AG04449 (cell line): ENCODE data around the gene OR52E8.

Experiments
- CTCF ChIA-PET: fragments of 350-600 bp; formaldehyde crosslinking; extraction: SDS; loops from one replicate; lab custom pipeline; 2021; ENCODE audit warnings: antibody characterized with exemption; lab: Yijun Ruan, JAX
- POLR2A ChIA-PET: fragments of 400-600, 350-600 bp; formaldehyde crosslinking; extraction: SDS; loops from one replicate; lab custom pipeline; 2020; ENCODE audit warnings: antibody characterized with exemption, inconsistent platforms; lab: Yijun Ruan, JAX
- DNase-seq: peaks from one replicate; pipeline ENCODE4 v3.0.0-alpha.2; 2010; ENCODE audit warnings: low read depth, low spot score
- H3K4me3 ChIP-seq: 2 replicates; pipeline ENCODE4 v1.5.1; 2011; ENCODE audit warnings: low read depth, mild to moderate bottlenecking, control low read depth, low read length
- CTCF ChIP-seq: IDR thresholded peaks from one replicate; pipeline ENCODE4 v1.5.1; 2011; ENCODE audit warnings: mild to moderate bottlenecking, moderate library complexity, low read length, control low read depth, inconsistent platforms; ENCODE audit not compliant: insufficient read depth; ENCODE audit errors: missing control alignments

The OR52E8 gene

GRCh38 chr11:5857590-5857989, at the start of gene OR52E8:
OR52E8 (minus strand) TSS chr11:5857690; CDS start chr11:5857690, 0 bp downstream.
- ChIA-PET CTCF (no interaction called here), POLR2A (no interaction called here)
- no peak for DNase-seq
- no peak for TF ChIP-seq CTCF
- H3K4me3 ChIP-seq = no peak within 1 kb of the TSS

DNA sequence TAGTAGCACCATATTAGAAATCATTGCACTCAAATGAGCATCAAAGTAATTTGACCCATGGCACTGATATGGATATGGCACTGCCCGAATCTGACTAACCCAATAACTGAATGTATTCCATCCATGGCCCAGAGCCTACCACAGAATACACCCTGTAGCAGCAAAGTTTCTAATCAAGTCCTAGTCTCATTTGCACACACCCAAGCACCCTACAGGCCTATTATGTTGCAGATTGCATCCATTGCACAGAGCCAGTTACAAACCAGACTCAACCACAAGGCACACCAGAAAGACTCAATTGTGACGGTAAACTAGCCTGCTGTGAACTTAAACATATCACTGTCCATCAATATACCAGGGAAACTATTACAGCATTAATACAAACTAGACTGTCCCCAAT, 42.0 kb upstream of the OR52E8 start:
- POLR2A ChIA-PET = no interaction called here

DNA sequence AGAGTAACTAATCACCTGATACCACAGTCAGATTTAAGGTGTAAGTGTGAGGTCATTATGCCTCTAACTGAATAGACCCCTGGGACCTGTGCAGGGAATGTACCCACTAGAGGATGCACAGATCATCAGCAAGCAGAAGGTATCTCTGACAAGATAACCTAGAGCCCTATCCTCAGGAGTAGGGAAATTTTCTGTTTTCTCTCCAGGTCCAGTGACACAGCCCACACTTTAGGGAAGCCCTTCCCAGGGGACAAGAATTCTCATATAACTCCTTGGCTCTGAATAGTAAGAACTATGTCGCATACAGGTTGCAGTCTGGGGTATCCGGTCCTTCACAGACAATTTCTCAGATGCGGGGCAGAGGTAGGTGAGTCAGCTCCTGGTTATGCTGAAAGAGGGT, 35.4 kb upstream of the OR52E8 start, which contains the start of gene OR52E5:
Gene OR52E5 (plus strand): TSS at position 301 of the 400 bp plus-strand sequence. CDS start 7,569 bp downstream, outside the sequence.
- POLR2A ChIA-PET = no interaction called here
- TF ChIP-seq CTCF = no peak
- H3K4me3 ChIP-seq = no peak within 1 kb of the TSS
- CTCF ChIA-PET = interaction anchor here (1.2 kb wide), 1 partner anchor 417 kb away, joined by 3 read pairs; no protein-coding TSS in a partner anchor
- no peak for DNase-seq

More for the DNA sequence above, 42.0 kb upstream of the OR52E8 start:
- DNase-seq = no peak
- CTCF ChIA-PET = no interaction called here
- no peak for TF ChIP-seq CTCF
- H3K4me3 ChIP-seq = no peak overlapping the region

- no peak for TF ChIP-seq CTCF
- CTCF ChIA-PET = interaction anchor here (0.8 to 1.7 kb wide), 9 partner anchors 9 to 1704 kb away, joined by 3 to 10 read pairs (median 3); no protein-coding TSS in a partner anchor
- no peak overlapping the region for H3K4me3 ChIP-seq
- POLR2A ChIA-PET = no interaction called here
- no peak for DNase-seq
Measured at GRCh38 chr11:5891216-5891800, 33.8 kb upstream of the OR52E8 start.

- ChIA-PET CTCF (no interaction called here), POLR2A (no interaction called here)
- TF ChIP-seq CTCF = no peak
- DNase-seq = no peak
- no peak overlapping the region for H3K4me3 ChIP-seq
Measured at GRCh38 chr11:5887661-5888060, 30.2 kb upstream of the OR52E8 start.

- no peak overlapping the region for H3K4me3 ChIP-seq
- no peak for TF ChIP-seq CTCF
- POLR2A ChIA-PET = no interaction called here
- CTCF ChIA-PET = no interaction called here
- no peak for DNase-seq
Measured at GRCh38 chr11:5887172-5887571, 29.7 kb upstream of the OR52E8 start.
